ENCODE measurements around the gene ZNF790.

ZNF790 gene

GRCh38 chr19:36772311-36773222 is 65.6 kb downstream of the ZNF790 start, which contains the start of gene ZNF850:
ZNF850 (minus strand) TSS chr19:36772807; CDS start chr19:36762606, 10,201 bp downstream.
- H3K4me3 ChIP-seq (ENCODE audit: insufficient read depth, low read depth, low read length) = peak within 1 kb of the TSS; percentile 54
- H3K9me3 ChIP-seq (ENCODE audit: control insufficient read depth, low read length) = peaks cover 3% of the 10 kb centered on the region
- H3K36me3 ChIP-seq (ENCODE audit: control insufficient read depth, insufficient read depth, low read length) = peaks cover 6% of the 10 kb centered on the region
- 1% methylated on average over 57 of the region's 57 CpGs for WGBS, 2 experiments
- H3K4me1 ChIP-seq (ENCODE audit: control insufficient read depth, insufficient read depth, low read length) = no peaks in the 10 kb centered on the region
- no peaks in the 10 kb centered on the region for H3K27me3 ChIP-seq (ENCODE audit: control insufficient read depth, insufficient read depth, low read length, poor library complexity, severe bottlenecking)
- H3K27ac ChIP-seq (ENCODE audit: insufficient read depth, low read depth, low read length, poor library complexity, severe bottlenecking) = peak within 1 kb of the TSS; percentile 74

GRCh38 chr19:36771261-36772231 is 66.6 kb downstream of the ZNF790 start:
- Histone ChIP-seq H3K4me1 (ENCODE audit: control insufficient read depth, insufficient read depth, low read length) (no peaks in the 10 kb centered on the region), H3K9me3 (ENCODE audit: control insufficient read depth, low read length) (peaks cover 3% of the 10 kb centered on the region), H3K36me3 (ENCODE audit: control insufficient read depth, insufficient read depth, low read length) (peaks cover 6% of the 10 kb centered on the region), H3K27ac (ENCODE audit: insufficient read depth, low read depth, low read length, poor library complexity, severe bottlenecking) (peak overlapping the region; percentile 74), H3K4me3 (ENCODE audit: insufficient read depth, low read depth, low read length) (peak overlapping the region; percentile 54), H3K27me3 (ENCODE audit: control insufficient read depth, insufficient read depth, low read length, poor library complexity, severe bottlenecking) (no peaks in the 10 kb centered on the region)
- WGBS, 2 experiments = 51 to 57% methylated on average over 29 of the region's 29 CpGs

All from ectodermal cell (in vitro differentiated cells).